ENCODE measurements around the gene NEK10. TPM values are rescaled to one million over a fixed set of nuclear protein-coding genes. Genes with fewer than 3 reads are reported as not detected.

The NEK10 gene
- total RNA-seq, 1 experiment from 2014 or later, result 1.7 TPM

DNA sequence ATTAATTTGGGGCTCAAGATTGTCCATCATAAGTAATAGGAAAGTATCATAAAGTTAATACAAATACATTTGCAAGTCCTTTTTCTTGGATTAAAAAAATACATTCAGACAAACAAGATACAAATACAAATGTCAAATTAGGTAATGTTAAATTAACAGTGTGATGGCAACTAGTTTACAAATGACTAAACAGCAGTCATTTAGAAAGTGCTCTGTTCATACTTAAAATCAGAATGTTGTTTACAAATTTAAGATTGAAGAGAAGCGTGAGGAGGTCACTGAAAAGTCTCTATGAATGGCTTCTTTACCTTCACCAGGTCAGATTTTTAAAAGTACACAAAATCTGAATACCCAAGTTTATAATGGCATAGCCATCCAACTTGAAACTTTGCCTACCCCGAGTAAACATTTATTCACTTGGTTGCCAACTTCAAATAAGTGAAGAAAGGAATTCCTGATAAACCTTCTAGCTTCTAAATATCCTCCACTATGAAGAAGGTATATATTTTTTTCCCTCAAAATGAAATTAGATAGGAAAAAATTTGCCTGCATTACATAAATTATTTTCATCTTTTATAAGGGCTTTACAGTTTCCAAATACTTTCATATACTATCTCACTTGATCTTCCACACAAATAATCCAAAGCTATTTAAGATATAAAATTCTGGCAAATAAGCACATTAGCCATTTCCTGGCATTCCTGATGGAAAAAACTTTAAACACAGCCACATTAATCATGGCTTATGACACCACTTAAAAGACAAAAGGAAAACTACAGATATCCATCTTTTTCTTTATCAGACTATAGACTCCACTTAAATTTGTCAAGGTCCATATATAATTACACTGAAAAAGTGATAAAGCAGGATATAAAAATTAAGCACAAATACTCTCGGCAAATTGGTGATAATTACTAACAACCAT is 11.5 kb upstream of the NEK10 start:
- no TSS peak for BruUV-seq (replicated peaks)
- Mint-ChIP-seq H3K27ac (ENCODE audit: unreplicated experiment) (no peak overlapping the region), H3K4me1 (ENCODE audit: low read depth, unreplicated experiment) (no peaks in the 10 kb centered on the region), H3K4me3 (ENCODE audit: low read depth, unreplicated experiment) (no peak overlapping the region), H3K9me3 (ENCODE audit: low read depth, unreplicated experiment) (no peaks in the 10 kb centered on the region), H3K36me3 (ENCODE audit: insufficient read depth, unreplicated experiment) (peaks cover 5% of the 10 kb centered on the region), H3K27me3 (ENCODE audit: unreplicated experiment) (no peaks in the 10 kb centered on the region)
- intact Hi-C loops (cut with micrococcal nuclease; ENCODE audit: unreplicated experiment), result no loop called here
- TF ChIP-seq, protein P1, sequence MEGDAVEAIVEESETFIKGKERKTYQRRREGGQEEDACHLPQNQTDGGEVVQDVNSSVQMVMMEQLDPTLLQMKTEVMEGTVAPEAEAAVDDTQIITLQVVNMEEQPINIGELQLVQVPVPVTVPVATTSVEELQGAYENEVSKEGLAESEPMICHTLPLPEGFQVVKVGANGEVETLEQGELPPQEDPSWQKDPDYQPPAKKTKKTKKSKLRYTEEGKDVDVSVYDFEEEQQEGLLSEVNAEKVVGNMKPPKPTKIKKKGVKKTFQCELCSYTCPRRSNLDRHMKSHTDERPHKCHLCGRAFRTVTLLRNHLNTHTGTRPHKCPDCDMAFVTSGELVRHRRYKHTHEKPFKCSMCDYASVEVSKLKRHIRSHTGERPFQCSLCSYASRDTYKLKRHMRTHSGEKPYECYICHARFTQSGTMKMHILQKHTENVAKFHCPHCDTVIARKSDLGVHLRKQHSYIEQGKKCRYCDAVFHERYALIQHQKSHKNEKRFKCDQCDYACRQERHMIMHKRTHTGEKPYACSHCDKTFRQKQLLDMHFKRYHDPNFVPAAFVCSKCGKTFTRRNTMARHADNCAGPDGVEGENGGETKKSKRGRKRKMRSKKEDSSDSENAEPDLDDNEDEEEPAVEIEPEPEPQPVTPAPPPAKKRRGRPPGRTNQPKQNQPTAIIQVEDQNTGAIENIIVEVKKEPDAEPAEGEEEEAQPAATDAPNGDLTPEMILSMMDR (IDR thresholded peaks at IDR 0.05; ENCODE audit: unreplicated experiment), result no peak
- no peak for DNase-seq
- CTCF ChIA-PET, result no interaction called here

DNA sequence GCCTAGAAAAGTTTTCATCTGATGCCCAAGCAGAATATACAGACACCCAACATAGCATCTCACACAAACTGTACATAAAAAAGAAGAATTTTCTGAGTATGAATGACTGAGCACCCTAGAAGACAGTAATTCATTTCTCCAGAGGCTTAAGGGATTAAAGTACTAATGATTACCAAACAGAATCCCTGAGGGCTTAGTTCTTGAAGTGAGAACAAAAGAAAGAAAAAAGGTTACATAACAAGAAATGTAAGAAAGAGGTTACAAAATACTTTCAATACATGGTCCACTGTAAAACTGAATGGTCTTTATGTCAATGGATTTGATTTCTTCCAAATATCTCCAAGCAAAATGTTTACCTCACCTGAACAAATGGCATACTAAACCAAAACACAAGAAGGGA is 9.1 kb upstream of the NEK10 start:
- Mint-ChIP-seq H3K36me3 (ENCODE audit: insufficient read depth, unreplicated experiment) (no peaks in the 10 kb centered on the region), H3K4me3 (ENCODE audit: low read depth, unreplicated experiment) (no peak overlapping the region), H3K9me3 (ENCODE audit: low read depth, unreplicated experiment) (no peaks in the 10 kb centered on the region), H3K27me3 (ENCODE audit: unreplicated experiment) (no peaks in the 10 kb centered on the region), H3K27ac (ENCODE audit: unreplicated experiment) (peak overlapping the region; percentile 8), H3K4me1 (ENCODE audit: low read depth, unreplicated experiment) (no peaks in the 10 kb centered on the region)
- BruUV-seq (replicated peaks), result no TSS peak
- intact Hi-C loops (cut with micrococcal nuclease; ENCODE audit: unreplicated experiment), result no loop called here
- DNase-seq, result no peak
- CTCF ChIA-PET, result no interaction called here
- TF ChIP-seq, protein P1 (IDR thresholded peaks at IDR 0.05; ENCODE audit: unreplicated experiment), result no peak

DNA sequence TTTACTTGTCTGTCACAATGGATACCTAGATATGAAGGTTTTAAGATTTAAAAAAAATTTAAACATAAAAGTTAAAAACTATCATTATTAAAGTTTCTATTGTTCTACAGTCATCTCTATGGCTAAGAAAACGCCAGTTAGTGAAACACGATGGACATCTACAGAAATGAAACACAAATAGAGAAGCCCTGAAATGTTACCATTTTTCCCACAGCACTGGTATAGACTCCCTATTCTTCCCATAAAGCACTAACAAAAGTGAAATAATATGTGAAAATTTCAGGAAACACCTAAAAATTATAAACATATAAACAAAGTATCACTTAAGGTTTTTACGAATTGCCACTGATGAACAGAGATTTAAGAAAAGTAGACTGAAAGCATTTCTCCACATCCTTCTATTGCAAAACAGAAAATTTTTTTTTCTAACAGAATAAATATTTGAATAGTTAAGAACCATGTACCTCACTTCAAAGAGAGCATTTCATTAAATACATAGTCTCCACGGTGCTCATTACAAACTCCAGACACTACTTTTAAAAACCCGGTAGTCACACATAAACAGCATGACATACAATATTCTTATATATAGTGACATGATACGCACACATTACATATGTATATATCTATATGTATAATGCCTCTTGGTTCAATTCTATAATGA is 7.1 kb upstream of the NEK10 start:
- no peak overlapping the region for H3K27ac Mint-ChIP-seq (ENCODE audit: unreplicated experiment)
- TF ChIP-seq, protein P1 (IDR thresholded peaks at IDR 0.05; ENCODE audit: unreplicated experiment), result no peak
- no peak for DNase-seq
- no peaks in the 10 kb centered on the region for H3K9me3 Mint-ChIP-seq (ENCODE audit: low read depth, unreplicated experiment)
- peaks cover 3% of the 10 kb centered on the region for H3K36me3 Mint-ChIP-seq (ENCODE audit: insufficient read depth, unreplicated experiment)
- CTCF ChIA-PET, result no interaction called here
- intact Hi-C loops (cut with micrococcal nuclease; ENCODE audit: unreplicated experiment), result no loop called here
- BruUV-seq (replicated peaks), result no TSS peak
- H3K4me3 Mint-ChIP-seq (ENCODE audit: low read depth, unreplicated experiment), result no peak overlapping the region
- no peaks in the 10 kb centered on the region for H3K27me3 Mint-ChIP-seq (ENCODE audit: unreplicated experiment)
- H3K4me1 Mint-ChIP-seq (ENCODE audit: low read depth, unreplicated experiment), result no peaks in the 10 kb centered on the region

DNA sequence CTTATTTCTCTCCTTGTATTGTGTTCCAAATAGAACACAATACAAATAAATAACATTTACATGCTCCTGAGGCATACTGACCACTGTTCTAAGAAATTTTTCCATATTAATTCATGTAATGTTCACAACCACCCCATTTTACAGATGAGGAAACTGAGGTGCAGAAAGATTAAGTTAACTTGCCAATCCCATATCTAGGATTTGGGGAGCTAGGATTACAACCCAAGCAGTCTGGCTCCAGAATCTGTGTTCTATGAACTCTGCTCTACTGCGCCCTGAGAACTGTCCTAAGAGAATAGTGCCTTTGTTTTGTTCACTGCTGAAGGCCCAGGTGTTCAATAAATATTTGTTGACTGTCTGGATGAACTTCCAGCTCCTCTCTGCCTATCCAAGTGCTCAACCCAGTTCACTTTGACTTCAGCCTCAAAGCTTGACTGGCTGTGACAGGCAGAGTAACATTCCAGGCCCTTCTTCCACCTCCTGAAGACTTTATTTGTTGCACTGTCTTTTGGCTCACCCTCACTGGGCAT is 3.1 kb downstream of the NEK10 start:
- TF ChIP-seq, protein P1 (IDR thresholded peaks at IDR 0.05; ENCODE audit: unreplicated experiment), result no peak
- DNase-seq, result no peak
- CTCF ChIA-PET, result interaction anchor here (0.7 kb wide), 1 partner anchor 1568 kb away, joined by 3 read pairs; no protein-coding TSS in a partner anchor
- Mint-ChIP-seq H3K4me1 (ENCODE audit: low read depth, unreplicated experiment) (peaks cover 18% of the 10 kb centered on the region), H3K27ac (ENCODE audit: unreplicated experiment) (no peak overlapping the region), H3K27me3 (ENCODE audit: unreplicated experiment) (no peaks in the 10 kb centered on the region), H3K36me3 (ENCODE audit: insufficient read depth, unreplicated experiment) (peaks cover 13% of the 10 kb centered on the region), H3K9me3 (ENCODE audit: low read depth, unreplicated experiment) (no peaks in the 10 kb centered on the region), H3K4me3 (ENCODE audit: low read depth, unreplicated experiment) (no peak overlapping the region)
- no TSS peak for BruUV-seq (replicated peaks)
- intact Hi-C loops (cut with micrococcal nuclease; ENCODE audit: unreplicated experiment), result no loop called here
